ENCODE data around the gene COX5A. TPM values are rescaled to one million over a fixed set of nuclear protein-coding genes. Genes with fewer than 3 reads are reported as not detected.
A peak's percentile ranks its signal among the peaks of the same experiment; 100 is the strongest.

COX5A gene
- total RNA-seq, 1 experiment from 2014 or later, result 307 TPM

DNA sequence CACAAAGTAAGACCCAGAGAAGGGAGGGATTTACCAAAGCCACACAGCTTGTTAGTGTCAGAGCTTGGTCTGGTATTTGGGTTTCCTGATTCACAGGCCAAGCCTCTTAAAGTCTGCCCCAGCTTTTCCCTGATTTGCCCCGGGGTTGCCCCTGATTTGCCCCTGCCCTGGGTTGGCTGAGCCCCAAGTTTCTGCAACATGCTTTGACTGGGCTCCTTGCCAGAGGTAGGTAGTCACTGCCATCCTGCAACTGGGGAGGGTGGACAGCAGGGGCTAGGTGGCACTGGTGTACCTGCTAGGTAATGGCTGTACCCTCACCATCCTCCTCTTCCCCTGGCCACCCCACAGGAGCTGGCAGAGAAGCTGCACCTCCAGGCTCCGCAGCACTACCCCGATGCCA, 45.6 kb downstream of the COX5A start (continued):
- TF ChIP-seq, protein P1, sequence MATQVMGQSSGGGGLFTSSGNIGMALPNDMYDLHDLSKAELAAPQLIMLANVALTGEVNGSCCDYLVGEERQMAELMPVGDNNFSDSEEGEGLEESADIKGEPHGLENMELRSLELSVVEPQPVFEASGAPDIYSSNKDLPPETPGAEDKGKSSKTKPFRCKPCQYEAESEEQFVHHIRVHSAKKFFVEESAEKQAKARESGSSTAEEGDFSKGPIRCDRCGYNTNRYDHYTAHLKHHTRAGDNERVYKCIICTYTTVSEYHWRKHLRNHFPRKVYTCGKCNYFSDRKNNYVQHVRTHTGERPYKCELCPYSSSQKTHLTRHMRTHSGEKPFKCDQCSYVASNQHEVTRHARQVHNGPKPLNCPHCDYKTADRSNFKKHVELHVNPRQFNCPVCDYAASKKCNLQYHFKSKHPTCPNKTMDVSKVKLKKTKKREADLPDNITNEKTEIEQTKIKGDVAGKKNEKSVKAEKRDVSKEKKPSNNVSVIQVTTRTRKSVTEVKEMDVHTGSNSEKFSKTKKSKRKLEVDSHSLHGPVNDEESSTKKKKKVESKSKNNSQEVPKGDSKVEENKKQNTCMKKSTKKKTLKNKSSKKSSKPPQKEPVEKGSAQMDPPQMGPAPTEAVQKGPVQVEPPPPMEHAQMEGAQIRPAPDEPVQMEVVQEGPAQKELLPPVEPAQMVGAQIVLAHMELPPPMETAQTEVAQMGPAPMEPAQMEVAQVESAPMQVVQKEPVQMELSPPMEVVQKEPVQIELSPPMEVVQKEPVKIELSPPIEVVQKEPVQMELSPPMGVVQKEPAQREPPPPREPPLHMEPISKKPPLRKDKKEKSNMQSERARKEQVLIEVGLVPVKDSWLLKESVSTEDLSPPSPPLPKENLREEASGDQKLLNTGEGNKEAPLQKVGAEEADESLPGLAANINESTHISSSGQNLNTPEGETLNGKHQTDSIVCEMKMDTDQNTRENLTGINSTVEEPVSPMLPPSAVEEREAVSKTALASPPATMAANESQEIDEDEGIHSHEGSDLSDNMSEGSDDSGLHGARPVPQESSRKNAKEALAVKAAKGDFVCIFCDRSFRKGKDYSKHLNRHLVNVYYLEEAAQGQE (IDR thresholded peaks at IDR 0.05; ENCODE audit: low read depth), result no peak
- no peak for TF ChIP-seq JUND (IDR thresholded peaks at IDR 0.05)

DNA sequence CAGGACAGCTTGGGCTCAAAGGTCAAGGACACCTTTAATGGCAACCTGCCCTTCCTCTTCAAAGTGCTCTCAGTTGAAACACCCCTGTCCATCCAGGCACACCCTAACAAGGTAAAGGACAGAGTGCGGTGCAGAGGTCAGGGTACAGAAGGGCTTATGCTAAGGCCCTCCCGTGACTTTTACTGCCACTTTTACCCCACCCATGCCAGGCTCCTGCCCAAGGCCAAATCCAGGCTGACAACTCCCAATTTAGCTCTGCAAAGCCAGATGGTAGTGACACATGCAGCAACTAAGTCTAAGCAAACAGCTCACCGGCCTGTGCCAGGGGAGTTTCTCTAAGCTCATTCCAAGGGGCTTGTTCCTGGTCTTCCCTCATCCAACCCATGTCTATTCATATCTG, 46.4 kb downstream of the COX5A start:
- no TSS peak for BruUV-seq (replicated peaks)
- intact Hi-C loops (cut with micrococcal nuclease), result no loop called here
- Histone ChIP-seq H3K9ac (ENCODE audit: low read length) (no peak overlapping the region), H3K27ac (ENCODE audit: low read depth, low read length) (no peak overlapping the region), H3K9me2 (ENCODE audit: insufficient read depth) (no peaks in the 10 kb centered on the region), H3K9me3 (ENCODE audit: control insufficient read depth in 1 of 2, insufficient read depth in 1 of 2, low read depth in 1 of 2, low read length in 2 of 2) (no peaks in the 10 kb centered on the region), H3K36me3 (ENCODE audit: control insufficient read depth in 1 of 2, insufficient read depth in 2 of 2, low read length in 2 of 2) (peaks cover 5 to 23% of the 10 kb centered on the region in 2 experiments; a peak in 2 of 4 replicates), H3K4me3 (replicated peaks in 1 of 2; ENCODE audit: low read depth in 1 of 2, low read length in 2 of 2) (no peak overlapping the region), H3K79me2 (ENCODE audit: insufficient read depth, low read length) (peaks cover 16% of the 10 kb centered on the region; the same call in 1 of the 2 replicates), H4K20me1 (ENCODE audit: insufficient read depth) (no peaks in the 10 kb centered on the region), H3K27me3 (ENCODE audit: insufficient read depth, low read length) (no peaks in the 10 kb centered on the region), H2AFZ (ENCODE audit: low read depth, low read length, poor library complexity, severe bottlenecking) (no peak overlapping the region), H3K4me1 (ENCODE audit: control insufficient read depth in 1 of 2, insufficient read depth in 2 of 2, low read length in 2 of 2) (peaks cover 11 to 42% of the 10 kb centered on the region in 2 experiments; a peak in 3 of 4 replicates), H3K4me2 (ENCODE audit: low read length) (0 out of 2 replicates have a peak overlapping the region, but pooled peaks have one; percentile 86)
- ATAC-seq (no peak), DNase-seq (ENCODE audit: low read depth, low spot score) (no peak)
- TF ChIP-seq, protein P2, sequence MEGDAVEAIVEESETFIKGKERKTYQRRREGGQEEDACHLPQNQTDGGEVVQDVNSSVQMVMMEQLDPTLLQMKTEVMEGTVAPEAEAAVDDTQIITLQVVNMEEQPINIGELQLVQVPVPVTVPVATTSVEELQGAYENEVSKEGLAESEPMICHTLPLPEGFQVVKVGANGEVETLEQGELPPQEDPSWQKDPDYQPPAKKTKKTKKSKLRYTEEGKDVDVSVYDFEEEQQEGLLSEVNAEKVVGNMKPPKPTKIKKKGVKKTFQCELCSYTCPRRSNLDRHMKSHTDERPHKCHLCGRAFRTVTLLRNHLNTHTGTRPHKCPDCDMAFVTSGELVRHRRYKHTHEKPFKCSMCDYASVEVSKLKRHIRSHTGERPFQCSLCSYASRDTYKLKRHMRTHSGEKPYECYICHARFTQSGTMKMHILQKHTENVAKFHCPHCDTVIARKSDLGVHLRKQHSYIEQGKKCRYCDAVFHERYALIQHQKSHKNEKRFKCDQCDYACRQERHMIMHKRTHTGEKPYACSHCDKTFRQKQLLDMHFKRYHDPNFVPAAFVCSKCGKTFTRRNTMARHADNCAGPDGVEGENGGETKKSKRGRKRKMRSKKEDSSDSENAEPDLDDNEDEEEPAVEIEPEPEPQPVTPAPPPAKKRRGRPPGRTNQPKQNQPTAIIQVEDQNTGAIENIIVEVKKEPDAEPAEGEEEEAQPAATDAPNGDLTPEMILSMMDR (IDR thresholded peaks at IDR 0.05 in 2 of 3, conservative IDR thresholded peaks at IDR 0.05 in 1 of 3; ENCODE audit: borderline replicate concordance in 1 of 3, insufficient read depth in 1 of 3, low read depth in 2 of 3, low read length in 2 of 3), result no peak
- TF ChIP-seq CEBPB (IDR thresholded peaks at IDR 0.05; ENCODE audit: low read depth) (no peak), CBX3 (IDR thresholded peaks at IDR 0.05; ENCODE audit: low read depth) (no peak), ZNF274 (IDR thresholded peaks at IDR 0.05; ENCODE audit: low read depth, low read length) (no peak), ZFX (IDR thresholded peaks at IDR 0.05) (no peak), JUND (IDR thresholded peaks at IDR 0.05) (no peak)
- TF ChIP-seq, protein P3, sequence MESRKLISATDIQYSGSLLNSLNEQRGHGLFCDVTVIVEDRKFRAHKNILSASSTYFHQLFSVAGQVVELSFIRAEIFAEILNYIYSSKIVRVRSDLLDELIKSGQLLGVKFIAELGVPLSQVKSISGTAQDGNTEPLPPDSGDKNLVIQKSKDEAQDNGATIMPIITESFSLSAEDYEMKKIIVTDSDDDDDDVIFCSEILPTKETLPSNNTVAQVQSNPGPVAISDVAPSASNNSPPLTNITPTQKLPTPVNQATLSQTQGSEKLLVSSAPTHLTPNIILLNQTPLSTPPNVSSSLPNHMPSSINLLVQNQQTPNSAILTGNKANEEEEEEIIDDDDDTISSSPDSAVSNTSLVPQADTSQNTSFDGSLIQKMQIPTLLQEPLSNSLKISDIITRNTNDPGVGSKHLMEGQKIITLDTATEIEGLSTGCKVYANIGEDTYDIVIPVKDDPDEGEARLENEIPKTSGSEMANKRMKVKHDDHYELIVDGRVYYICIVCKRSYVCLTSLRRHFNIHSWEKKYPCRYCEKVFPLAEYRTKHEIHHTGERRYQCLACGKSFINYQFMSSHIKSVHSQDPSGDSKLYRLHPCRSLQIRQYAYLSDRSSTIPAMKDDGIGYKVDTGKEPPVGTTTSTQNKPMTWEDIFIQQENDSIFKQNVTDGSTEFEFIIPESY (IDR thresholded peaks at IDR 0.05; ENCODE audit: extremely low read depth, insufficient replicate concordance, low read length), result no peak
- ChIA-PET POLR2A (interaction anchor here (0.7 kb wide), 1 partner anchor 17 kb away, joined by 6 read pairs; no protein-coding TSS in a partner anchor), RAD21 (ENCODE audit: low non-redundant PET in 1 of 2, low total read pairs in 2 of 2, uncharacterized antibody in 2 of 2, unreplicated experiment in 2 of 2) (no interaction called here), CTCF (no interaction called here)
